HepG2 (cell line): ENCODE data around the gene PRKAR1A. TPM values are rescaled to one million over a fixed set of nuclear protein-coding genes. Genes with fewer than 3 reads are reported as not detected.
A peak's percentile ranks its signal among the peaks of the same experiment; 100 is the strongest.

Experiments used
- BRD4 ChIP-seq: sonication (generic); formaldehyde crosslinking; IDR thresholded peaks from 2 replicates; pipeline ENCODE4 v1.4.0; 2020; ENCODE audit warnings: missing genetic modification reagents
- MEIS1 ChIP-seq: sonication (generic); formaldehyde crosslinking; IDR thresholded peaks from 2 replicates; pipeline ENCODE4 v1.9.0; 2021; ENCODE audit warnings: mild to moderate bottlenecking, missing genetic modification reagents, moderate library complexity, borderline replicate concordance
- NFE2L1 ChIP-seq: sonication (generic); formaldehyde crosslinking; IDR thresholded peaks from 2 replicates; pipeline ENCODE4 v1.4.0; 2020; ENCODE audit warnings: missing genetic modification reagents, mild to moderate bottlenecking, borderline replicate concordance
- TCF7L2 ChIP-seq: IDR thresholded peaks from 2 replicates; pipeline ENCODE4 v1.6.1; 2011; ENCODE audit warnings: mild to moderate bottlenecking, low read depth, low read length, moderate library complexity
- TP53 ChIP-seq: sonication (generic); formaldehyde crosslinking; conservative IDR thresholded peaks from 2 replicates; pipeline ENCODE4 v1.4.0; 2020; ENCODE audit warnings: missing genetic modification reagents
- ZC3H4 ChIP-seq: sonication (generic); formaldehyde crosslinking; IDR thresholded peaks from 2 replicates; pipeline ENCODE4 v1.4.0; 2020; ENCODE audit warnings: missing genetic modification reagents, borderline replicate concordance
- ZNF256 ChIP-seq: sonication (generic); formaldehyde crosslinking; conservative IDR thresholded peaks from 2 replicates; pipeline ENCODE4 v1.4.0; 2020; ENCODE audit warnings: missing genetic modification reagents
- ZNF607 ChIP-seq: sonication (generic); formaldehyde crosslinking; IDR thresholded peaks from 2 replicates; pipeline ENCODE4 v1.5.1; 2020; ENCODE audit warnings: missing genetic modification reagents, mild to moderate bottlenecking, borderline replicate concordance
- ZNF839 ChIP-seq: sonication (generic); formaldehyde crosslinking; IDR thresholded peaks from 2 replicates; pipeline ENCODE4 v1.4.0; 2020; ENCODE audit warnings: missing genetic modification reagents, mild to moderate bottlenecking, borderline replicate concordance
- polyA plus RNA-seq, 8 experiments: library from polyadenylated mRNA; depleted of rRNA in 3 of 8; stranded (reverse) in 7 of 8; unstranded in 1 of 8; fragments of >200 nt; fragmentation: Illumina TruSeq in 4 of 8; extraction: Trizol in 4 of 8; gene quantifications; 2 replicates each; pipeline versions ENCODE4 v1.2.1 to v1.2.3, GENCODE V29; 2011 to 2016; ENCODE audit warnings: low read depth in 4 of 8, missing spikeins in 1 of 8, mixed read lengths in 1 of 8; ENCODE audit not compliant: insufficient read depth in 1 of 8
- total RNA-seq, 5 experiments: library from RNA; depleted of rRNA; stranded (reverse); fragments of >200 nt; fragmentation: Illumina TruSeq; extraction: Trizol; gene quantifications; 2 replicates each; pipeline ENCODE4 v1.2.3, GENCODE V29; 2016; ENCODE audit warnings: low read depth in 1 of 5
- TF ChIP-seq, protein P1 (sequence below): sonication (generic); formaldehyde crosslinking; IDR thresholded peaks from 2 replicates; pipeline ENCODE4 v1.4.0; 2020; ENCODE audit warnings: missing genetic modification reagents
- TF ChIP-seq, protein P2 (sequence below): fragments of 450-650 bp; IDR thresholded peaks from 2 replicates; pipeline ENCODE4 v1.6.1; 2017; ENCODE audit warnings: mild to moderate bottlenecking
- TF ChIP-seq, protein P3 (sequence below): sonication (generic); formaldehyde crosslinking; IDR thresholded peaks from 2 replicates; pipeline ENCODE4 v1.4.0; 2020; ENCODE audit warnings: missing genetic modification reagents

PRKAR1A gene
- total and polyA plus RNA-seq, 2 of the 13 experiments (the other 11 are each of a cell fraction or from before 2014, with no cell fraction given): 265 to 266 TPM

DNA sequence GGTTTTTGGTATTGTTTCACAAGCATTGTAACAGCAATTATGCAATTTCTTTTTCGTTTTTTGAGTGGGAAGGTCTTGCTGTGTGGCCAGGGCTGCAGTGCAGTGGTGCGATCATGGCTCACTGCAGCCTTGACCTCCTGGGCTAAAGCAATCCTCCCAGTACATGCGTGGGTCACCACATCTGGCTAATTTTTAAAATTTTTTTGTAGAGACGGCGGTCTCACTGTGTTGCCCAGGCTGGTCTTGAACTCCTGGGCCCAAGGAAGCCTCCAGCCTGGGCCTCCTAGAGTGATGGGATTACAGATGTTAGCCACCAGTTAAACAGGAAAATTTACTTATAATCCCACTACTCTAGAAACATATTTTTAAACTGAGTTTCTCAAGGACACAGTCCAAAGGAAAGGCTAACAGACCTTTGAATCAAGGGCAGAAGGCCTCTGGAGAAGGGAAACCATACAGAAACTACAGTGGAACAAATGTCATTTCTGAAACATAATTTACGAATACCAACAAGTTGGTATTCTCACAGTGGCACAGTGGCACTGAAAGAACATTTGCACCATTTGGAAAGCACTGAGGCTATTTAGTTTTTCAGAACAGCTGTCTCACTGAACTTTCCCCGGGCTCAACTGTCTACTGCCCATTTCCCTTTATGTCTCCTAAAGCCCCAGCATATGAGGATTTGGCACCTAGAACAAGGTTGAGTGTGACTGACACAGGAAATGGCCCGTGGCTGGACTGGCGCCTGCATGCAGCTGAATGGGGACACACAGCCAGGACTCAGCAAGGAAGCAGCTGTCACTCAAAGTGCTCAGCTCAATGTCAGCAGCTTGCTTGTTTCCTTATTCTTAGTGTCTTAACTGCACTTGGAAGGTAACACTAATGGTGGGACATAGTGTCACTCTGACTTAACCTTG, 2.8 kb upstream of the PRKAR1A start (continued):
- TF ChIP-seq, protein P1, sequence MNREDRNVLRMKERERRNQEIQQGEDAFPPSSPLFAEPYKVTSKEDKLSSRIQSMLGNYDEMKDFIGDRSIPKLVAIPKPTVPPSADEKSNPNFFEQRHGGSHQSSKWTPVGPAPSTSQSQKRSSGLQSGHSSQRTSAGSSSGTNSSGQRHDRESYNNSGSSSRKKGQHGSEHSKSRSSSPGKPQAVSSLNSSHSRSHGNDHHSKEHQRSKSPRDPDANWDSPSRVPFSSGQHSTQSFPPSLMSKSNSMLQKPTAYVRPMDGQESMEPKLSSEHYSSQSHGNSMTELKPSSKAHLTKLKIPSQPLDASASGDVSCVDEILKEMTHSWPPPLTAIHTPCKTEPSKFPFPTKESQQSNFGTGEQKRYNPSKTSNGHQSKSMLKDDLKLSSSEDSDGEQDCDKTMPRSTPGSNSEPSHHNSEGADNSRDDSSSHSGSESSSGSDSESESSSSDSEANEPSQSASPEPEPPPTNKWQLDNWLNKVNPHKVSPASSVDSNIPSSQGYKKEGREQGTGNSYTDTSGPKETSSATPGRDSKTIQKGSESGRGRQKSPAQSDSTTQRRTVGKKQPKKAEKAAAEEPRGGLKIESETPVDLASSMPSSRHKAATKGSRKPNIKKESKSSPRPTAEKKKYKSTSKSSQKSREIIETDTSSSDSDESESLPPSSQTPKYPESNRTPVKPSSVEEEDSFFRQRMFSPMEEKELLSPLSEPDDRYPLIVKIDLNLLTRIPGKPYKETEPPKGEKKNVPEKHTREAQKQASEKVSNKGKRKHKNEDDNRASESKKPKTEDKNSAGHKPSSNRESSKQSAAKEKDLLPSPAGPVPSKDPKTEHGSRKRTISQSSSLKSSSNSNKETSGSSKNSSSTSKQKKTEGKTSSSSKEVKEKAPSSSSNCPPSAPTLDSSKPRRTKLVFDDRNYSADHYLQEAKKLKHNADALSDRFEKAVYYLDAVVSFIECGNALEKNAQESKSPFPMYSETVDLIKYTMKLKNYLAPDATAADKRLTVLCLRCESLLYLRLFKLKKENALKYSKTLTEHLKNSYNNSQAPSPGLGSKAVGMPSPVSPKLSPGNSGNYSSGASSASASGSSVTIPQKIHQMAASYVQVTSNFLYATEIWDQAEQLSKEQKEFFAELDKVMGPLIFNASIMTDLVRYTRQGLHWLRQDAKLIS (CRISPR knock-in tag): no peak
- TF ChIP-seq MEIS1 (CRISPR knock-in tag): no peak; the same call in 1 of the 2 replicates
- TF ChIP-seq NFE2L1 (CRISPR knock-in tag): no peak
- TF ChIP-seq ZC3H4 (CRISPR knock-in tag): 0 out of 2 replicates have a peak, but pooled peaks have one; percentile 31
- TF ChIP-seq ZNF256 (CRISPR knock-in tag): no peak
- 0 out of 2 replicates have a peak, but pooled peaks have one; percentile 67 for TF ChIP-seq TP53 (CRISPR knock-in tag)
- TF ChIP-seq BRD4 (CRISPR knock-in tag): no peak
- no peak for TF ChIP-seq TCF7L2
- TF ChIP-seq, protein P2, sequence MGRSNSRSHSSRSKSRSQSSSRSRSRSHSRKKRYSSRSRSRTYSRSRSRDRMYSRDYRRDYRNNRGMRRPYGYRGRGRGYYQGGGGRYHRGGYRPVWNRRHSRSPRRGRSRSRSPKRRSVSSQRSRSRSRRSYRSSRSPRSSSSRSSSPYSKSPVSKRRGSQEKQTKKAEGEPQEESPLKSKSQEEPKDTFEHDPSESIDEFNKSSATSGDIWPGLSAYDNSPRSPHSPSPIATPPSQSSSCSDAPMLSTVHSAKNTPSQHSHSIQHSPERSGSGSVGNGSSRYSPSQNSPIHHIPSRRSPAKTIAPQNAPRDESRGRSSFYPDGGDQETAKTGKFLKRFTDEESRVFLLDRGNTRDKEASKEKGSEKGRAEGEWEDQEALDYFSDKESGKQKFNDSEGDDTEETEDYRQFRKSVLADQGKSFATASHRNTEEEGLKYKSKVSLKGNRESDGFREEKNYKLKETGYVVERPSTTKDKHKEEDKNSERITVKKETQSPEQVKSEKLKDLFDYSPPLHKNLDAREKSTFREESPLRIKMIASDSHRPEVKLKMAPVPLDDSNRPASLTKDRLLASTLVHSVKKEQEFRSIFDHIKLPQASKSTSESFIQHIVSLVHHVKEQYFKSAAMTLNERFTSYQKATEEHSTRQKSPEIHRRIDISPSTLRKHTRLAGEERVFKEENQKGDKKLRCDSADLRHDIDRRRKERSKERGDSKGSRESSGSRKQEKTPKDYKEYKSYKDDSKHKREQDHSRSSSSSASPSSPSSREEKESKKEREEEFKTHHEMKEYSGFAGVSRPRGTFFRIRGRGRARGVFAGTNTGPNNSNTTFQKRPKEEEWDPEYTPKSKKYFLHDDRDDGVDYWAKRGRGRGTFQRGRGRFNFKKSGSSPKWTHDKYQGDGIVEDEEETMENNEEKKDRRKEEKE: no peak
- TF ChIP-seq, protein P3, sequence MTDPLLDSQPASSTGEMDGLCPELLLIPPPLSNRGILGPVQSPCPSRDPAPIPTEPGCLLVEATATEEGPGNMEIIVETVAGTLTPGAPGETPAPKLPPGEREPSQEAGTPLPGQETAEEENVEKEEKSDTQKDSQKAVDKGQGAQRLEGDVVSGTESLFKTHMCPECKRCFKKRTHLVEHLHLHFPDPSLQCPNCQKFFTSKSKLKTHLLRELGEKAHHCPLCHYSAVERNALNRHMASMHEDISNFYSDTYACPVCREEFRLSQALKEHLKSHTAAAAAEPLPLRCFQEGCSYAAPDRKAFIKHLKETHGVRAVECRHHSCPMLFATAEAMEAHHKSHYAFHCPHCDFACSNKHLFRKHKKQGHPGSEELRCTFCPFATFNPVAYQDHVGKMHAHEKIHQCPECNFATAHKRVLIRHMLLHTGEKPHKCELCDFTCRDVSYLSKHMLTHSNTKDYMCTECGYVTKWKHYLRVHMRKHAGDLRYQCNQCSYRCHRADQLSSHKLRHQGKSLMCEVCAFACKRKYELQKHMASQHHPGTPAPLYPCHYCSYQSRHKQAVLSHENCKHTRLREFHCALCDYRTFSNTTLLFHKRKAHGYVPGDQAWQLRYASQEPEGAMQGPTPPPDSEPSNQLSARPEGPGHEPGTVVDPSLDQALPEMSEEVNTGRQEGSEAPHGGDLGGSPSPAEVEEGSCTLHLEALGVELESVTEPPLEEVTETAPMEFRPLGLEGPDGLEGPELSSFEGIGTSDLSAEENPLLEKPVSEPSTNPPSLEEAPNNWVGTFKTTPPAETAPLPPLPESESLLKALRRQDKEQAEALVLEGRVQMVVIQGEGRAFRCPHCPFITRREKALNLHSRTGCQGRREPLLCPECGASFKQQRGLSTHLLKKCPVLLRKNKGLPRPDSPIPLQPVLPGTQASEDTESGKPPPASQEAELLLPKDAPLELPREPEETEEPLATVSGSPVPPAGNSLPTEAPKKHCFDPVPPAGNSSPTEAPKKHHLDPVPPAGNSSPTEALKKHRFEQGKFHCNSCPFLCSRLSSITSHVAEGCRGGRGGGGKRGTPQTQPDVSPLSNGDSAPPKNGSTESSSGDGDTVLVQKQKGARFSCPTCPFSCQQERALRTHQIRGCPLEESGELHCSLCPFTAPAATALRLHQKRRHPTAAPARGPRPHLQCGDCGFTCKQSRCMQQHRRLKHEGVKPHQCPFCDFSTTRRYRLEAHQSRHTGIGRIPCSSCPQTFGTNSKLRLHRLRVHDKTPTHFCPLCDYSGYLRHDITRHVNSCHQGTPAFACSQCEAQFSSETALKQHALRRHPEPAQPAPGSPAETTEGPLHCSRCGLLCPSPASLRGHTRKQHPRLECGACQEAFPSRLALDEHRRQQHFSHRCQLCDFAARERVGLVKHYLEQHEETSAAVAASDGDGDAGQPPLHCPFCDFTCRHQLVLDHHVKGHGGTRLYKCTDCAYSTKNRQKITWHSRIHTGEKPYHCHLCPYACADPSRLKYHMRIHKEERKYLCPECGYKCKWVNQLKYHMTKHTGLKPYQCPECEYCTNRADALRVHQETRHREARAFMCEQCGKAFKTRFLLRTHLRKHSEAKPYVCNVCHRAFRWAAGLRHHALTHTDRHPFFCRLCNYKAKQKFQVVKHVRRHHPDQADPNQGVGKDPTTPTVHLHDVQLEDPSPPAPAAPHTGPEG (CRISPR knock-in tag): 0 out of 2 replicates have a peak, but pooled peaks have one; percentile 46
- TF ChIP-seq ZNF607: no peak
- TF ChIP-seq ZNF839: no peak
